ENCODE measurements around the gene ASTN2.

GRCh38 chr9:117204971-117205370 lies 209.9 kb downstream of the ASTN2 start:
- TF ChIP-seq, protein P1, sequence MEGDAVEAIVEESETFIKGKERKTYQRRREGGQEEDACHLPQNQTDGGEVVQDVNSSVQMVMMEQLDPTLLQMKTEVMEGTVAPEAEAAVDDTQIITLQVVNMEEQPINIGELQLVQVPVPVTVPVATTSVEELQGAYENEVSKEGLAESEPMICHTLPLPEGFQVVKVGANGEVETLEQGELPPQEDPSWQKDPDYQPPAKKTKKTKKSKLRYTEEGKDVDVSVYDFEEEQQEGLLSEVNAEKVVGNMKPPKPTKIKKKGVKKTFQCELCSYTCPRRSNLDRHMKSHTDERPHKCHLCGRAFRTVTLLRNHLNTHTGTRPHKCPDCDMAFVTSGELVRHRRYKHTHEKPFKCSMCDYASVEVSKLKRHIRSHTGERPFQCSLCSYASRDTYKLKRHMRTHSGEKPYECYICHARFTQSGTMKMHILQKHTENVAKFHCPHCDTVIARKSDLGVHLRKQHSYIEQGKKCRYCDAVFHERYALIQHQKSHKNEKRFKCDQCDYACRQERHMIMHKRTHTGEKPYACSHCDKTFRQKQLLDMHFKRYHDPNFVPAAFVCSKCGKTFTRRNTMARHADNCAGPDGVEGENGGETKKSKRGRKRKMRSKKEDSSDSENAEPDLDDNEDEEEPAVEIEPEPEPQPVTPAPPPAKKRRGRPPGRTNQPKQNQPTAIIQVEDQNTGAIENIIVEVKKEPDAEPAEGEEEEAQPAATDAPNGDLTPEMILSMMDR (IDR thresholded peaks at IDR 0.05 in 2 of 3, conservative IDR thresholded peaks at IDR 0.05 in 1 of 3; ENCODE audit: control insufficient read depth in 2 of 3, extremely low read depth in 1 of 3, insufficient read depth in 1 of 3, low read depth in 3 of 3, low read length in 3 of 3) = no peak
- TF ChIP-seq CREB1 (IDR thresholded peaks at IDR 0.05; ENCODE audit: low read depth) (no peak), GABPA (IDR thresholded peaks at IDR 0.05; ENCODE audit: low read depth) (no peak), MYB (IDR thresholded peaks at IDR 0.05; ENCODE audit: borderline replicate concordance, low read depth, low read length) (no peak), EGR1 (IDR thresholded peaks at IDR 0.05; ENCODE audit: borderline replicate concordance in 1 of 2, low read depth in 2 of 2, low read length in 2 of 2) (no peak), RAD21 (IDR thresholded peaks at IDR 0.05; ENCODE audit: insufficient read depth, low read depth, low read length) (no peak)
- TF ChIP-seq, protein P2, sequence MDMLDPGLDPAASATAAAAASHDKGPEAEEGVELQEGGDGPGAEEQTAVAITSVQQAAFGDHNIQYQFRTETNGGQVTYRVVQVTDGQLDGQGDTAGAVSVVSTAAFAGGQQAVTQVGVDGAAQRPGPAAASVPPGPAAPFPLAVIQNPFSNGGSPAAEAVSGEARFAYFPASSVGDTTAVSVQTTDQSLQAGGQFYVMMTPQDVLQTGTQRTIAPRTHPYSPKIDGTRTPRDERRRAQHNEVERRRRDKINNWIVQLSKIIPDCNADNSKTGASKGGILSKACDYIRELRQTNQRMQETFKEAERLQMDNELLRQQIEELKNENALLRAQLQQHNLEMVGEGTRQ (IDR thresholded peaks at IDR 0.05; ENCODE audit: borderline replicate concordance, low read depth, low read length) = no peak
